GM19467 (cell line): Measurements from ENCODE around the gene TMED1.

Source experiments
- ATAC-seq: cut with Tn5 transposase; IDR thresholded peaks from one replicate; pipeline ENCODE4 v1.9.1; 2021; ENCODE audit warnings: mild to moderate bottlenecking, moderate library complexity; ENCODE audit not compliant: unreplicated experiment

The TMED1 gene

DNA sequence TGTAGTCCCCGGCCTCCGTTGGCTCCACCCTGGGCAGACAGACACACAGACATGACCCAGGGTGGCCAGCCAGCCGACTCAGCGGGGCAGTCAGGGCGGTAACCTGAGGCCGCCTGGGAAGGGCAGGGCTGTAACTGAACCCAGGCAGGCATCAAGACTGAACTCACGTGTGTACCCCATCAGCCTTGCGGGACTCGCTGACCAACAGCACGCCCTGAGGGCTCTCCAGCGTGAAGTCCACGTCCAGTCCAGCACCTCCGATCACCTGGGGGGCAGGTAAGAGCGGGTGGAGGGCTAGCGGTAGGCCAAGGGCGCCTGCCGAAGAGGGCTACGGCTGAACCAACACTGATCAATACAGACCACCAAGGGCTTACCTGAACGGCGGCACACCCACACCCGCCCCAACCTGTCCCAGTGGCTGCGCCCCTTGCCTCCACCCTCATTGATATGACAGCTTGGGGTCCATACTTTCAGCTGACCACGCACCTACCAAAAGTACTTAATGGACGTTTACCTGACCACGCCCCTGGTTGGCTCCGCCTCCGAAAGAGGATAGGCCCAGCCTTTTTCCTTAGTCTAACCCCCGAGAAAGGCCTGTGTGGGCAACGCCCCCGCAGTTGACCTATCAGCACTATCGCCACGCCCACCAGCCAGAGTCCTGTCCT lies 791 bp downstream of the TMED1 start:
- no peak for ATAC-seq

DNA sequence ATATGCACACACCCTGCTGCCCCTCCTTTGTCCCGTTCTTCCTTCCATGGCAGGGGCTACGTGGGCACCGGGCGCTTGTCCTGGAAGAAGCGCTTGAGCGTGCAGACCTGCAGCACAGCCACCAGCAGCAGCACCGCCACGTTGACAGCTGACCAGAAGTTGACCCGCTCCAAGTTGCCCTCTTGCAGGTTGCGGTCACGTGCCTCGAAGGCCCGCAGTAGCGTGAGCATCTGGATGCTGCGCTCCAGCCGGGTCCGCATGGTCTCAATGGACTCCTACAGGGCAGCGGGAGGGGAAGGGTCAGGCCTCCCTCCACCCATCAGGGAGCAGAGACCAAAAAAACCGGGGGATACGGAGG lies 3.1 kb downstream of the TMED1 start:
- ATAC-seq: no peak

DNA sequence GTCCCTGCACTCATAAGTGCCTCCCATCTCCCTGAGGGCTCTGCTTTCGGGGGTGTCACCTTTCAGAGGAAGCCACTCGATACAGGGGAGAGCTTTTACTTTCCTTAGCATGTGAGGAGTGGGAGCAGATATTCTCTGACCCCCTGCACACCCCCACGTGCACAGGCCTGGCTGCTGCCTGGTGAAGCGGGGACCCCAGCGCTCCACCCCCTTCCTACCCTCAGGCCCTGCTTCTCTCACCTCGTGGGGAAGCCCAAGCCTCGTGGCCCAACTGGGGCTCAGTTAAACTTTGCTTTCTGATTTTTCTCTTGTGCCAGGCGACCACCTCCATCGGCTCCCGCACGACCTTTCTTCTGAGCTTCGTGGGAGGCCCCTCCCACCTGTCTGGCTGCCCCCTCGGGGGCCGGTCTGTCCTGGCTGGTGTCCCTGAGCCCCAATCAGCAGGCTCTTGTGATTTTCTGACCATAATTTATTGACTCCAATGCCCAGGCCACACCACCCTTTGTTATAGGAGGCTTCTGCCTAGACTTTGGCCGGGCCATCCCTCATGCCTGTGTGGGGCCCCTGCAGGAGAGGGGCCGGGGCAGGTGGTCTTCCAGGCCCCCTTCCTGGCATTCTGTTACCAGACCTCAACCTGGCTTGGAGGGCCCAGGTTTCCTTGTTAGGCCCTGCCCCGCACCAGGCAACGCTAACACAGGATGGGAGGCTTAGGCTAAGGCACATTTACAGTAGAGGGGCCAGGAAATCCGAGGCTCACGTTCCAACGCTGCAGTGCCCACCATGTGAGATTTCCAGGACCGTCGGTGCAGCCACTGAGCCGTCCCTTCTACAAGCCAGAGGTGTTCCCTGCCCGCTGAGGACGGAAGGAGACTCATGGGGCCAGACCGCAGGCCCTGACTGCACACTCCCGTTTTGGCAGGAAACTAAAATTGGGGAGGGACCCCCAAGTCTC lies 3.7 kb downstream of the TMED1 start:
- no peak for ATAC-seq

DNA sequence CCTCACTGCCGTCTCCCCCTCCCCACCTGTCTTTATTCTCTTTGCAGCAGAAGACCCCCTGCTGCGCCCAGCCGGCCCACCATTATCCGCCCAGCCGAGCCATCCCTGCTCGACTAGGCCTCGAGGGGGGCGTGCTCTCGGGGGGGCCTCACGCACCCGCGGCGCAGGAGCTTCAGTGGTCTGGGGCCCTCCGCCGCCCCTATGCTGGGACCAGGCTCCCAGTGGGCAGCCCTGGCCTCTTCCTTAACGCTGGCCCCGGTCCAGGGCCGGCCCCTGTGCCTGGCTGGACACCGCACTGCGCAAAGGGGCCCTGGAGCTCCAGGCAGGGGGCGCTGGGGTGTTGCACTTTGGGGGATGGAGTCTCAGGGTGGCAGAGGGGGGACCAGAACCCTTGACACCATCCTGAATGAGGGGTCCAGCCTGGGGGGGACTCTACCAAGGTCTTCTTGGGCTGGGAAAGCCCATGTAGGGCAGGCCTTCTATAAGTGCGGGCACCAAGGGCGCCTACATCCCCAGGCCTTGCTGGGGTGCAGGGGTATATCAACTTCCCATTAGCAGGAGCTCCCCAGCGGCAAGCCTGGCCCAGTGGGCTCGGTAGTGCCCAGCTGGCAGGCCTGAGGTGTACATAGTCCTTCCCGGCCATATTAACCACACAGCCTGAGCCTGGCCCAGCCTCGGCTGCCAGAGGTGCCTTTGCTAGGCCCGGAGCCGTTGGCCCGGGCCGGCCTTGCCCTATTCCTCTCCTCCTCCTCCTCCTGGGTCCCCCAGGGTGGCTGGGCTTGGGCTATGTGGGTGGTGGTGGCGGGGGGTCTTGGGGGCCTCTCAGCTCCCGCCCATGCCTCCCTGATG lies 4.9 kb downstream of the TMED1 start:
- ATAC-seq: no peak

- ATAC-seq: no peak
These were observed 5.6 kb downstream of the TMED1 start for GRCh38 chr19:10830370-10830769.

- ATAC-seq: no peak
These were observed 6.0 kb downstream of the TMED1 start for GRCh38 chr19:10829967-10830366.

DNA sequence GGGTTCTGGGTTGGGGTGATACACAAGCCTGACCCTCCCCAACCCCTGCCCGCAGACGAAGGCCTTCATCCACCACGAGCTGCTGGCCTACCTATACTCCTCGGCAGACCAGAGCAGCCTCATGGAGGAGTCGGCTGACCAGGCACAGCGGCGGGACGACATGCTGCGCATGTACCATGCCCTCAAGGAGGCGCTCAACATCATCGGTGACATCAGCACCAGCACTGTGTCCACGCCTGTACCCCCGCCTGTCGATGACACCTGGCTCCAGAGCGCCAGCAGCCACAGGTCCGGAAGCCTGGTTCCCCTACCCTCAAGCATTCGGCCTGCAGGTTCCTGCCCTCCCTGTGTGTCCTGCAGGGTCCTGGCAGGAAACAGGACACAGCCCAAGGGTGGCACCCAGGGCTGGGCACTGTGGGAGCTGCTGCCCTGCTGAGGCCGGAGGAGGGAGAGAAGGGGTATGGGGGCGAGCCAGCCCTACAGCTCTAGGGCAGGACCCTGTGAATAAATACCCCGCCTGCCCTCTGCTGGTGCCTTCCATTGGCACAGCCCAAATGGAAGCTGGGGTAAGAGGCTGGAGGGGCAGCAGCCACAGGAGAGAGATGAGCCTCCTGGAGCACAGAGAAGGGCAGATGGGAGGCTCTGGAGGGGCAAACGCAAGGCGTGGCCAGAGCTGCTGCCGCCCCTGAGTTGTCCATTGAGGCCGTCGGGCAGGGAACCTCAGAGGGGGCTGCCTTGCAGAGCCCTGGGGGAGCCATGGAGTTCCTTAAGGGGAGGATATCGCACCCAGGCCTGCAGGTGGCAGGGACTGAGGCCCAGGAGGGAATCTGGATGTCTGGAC lies 6.8 kb downstream of the TMED1 start:
- no peak for ATAC-seq

- ATAC-seq: no peak
These were observed 9.2 kb downstream of the TMED1 start for GRCh38 chr19:10826846-10827245.

DNA sequence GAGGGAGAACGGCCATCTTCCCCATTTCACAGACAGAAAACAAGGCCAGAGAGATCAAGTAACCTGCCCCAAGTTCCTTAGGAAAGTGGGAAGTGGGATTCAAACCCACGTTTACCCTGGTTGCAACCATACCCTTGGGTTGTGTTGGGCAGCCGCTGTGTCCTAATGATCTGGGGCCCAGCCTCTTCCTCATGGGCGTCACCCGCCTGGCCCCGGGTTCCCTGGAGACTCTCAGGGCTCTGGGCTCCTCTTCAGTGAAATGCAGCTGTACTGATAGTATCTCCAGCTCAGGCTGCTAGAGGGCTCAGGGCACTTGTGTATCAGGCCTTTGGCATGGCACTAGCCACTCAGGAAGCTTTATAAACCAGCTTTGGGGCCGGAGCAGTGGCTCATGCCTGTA lies 9.8 kb downstream of the TMED1 start:
- no peak for ATAC-seq

DNA sequence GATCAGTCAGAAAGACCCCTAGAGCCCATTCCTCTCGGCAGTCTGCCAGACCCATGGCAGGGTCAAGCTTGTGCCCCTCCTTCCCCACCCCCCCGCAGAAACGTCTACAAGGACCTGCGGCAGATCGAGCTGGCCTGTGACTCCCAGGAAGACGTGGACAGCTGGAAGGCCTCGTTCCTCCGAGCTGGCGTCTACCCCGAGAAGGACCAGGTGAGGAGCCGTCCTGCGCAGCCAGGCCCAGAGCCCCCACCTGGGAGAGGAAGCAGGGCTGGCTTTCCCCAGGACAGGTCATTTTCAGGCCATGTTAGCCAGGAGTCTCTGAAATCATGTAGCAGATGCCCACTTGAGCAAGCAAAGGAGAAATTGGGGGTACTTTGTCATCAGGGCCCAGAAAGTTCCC lies 12.3 kb downstream of the TMED1 start:
- no peak for ATAC-seq

DNA sequence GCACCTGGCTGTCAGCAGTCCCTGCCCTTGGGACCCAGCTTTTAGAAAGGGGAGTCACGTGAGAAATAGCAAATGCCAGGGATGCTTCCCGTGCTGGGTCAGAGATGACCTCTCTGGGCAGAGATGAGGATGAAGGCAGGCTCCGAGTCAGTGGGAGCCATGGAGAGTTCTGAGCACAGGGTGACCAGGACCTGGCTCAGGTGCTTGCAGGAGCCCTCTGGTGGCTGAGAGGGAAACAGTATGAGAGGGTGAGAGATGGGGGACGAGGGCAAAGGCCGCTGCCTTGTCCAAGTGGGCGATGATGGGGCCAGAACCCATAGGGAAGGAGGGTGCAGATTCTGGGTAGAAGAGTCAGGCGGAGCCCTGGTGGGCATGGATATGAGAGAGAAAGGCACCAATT lies 15.8 kb downstream of the TMED1 start:
- no peak for ATAC-seq

DNA sequence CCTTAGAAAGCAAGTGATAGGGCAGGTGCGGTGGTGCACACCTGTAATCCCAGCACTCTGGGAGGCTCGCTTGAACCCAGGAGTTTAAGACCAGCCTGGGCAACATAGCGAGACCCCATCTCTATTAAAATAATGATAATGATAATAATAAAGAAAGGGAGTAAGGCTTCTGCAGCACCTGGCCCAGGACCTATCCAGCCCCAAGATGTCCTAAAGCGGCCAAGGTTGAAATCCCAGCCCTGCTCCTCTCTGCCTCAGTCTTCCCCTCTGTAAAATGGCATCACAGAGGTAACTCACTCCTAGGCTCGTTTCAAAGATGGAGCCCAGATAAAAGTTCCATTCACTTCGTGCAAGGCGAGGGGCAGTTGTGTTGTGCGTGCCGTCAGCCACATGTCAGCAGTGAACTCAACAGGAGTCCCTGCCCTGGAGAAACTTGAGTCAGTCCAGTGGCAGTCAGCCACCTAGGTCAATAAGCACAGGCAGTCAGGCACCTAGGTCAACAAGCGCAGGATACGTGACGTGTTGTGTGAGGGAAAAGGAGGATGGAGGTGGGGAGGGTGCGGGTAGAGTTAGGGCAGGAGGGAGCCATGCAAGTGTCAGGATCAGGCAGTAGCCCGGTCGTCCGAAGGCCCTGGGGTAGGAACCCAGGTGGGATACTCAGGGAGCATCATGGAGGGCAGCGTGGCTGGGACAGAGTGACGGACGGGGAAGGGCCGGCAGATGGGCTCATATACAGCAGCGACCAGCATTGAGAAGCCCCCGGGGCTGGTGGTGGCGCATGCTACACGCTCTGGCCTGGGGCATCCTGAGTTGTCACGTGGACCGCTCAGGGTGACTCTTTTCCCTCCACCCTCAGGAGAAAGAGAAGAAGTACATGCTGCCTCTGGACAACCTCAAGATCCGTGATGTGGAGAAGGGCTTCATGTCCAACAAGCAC lies 16.6 kb downstream of the TMED1 start:
- no peak for ATAC-seq

- no peak for ATAC-seq
These were observed 17.5 kb downstream of the TMED1 start for GRCh38 chr19:10818301-10819123.

- ATAC-seq: no peak
These were observed 18.5 kb downstream of the TMED1 start for GRCh38 chr19:10817291-10818038.

DNA sequence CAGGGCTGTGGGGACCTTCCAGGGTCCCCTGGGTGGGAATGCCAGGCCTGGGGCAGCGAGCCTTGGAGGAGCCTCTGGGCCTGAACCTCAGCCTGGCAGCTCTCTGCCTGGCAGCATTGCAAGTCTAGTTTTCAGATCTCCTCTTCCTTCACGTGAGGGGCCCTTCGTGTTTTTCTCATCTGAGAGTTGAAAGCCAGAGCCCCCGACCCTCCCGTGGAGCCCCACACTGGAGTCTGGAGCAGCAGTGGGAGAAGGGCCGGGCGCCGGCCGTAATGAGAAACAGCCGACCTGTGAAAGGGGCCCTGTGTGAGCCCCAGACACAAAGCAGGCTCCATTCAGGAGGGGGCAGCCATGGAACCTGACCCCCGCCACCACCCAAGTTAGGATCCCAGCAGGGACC lies 19.3 kb downstream of the TMED1 start:
- ATAC-seq: no peak

- no peak for ATAC-seq
These were observed 19.9 kb downstream of the TMED1 start for GRCh38 chr19:10815969-10816644.

DNA sequence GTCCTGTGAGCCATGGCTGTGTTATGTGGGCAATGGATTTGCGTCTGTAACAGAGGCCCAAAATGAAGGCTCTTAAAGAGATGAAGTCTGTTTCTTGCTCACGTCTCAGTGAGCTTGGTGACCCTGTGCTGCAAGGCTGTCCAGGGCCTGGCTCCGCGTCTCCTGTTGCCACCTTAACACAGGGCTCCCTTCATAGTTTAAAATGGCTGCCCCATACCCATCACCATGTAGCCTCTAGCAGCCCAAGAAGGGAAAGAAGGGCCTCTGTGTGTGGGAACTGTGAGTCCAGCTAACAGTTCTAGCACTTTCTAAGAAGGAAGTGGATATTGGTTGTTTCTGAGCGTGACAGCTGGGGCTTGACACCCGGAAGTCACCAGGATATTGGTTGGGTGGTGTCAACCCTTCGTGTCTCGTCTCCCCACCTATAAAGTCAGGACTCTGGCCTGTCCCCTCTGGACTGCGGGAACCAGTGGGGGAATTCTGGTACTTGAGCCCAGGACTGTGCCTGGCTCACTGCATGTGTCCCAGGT lies 20.9 kb downstream of the TMED1 start:
- ATAC-seq: no peak
